Upper lobe of left lung (tissue), 4 donors: ENCODE measurements around the gene ABL1.

ENCODE experiments used
- EP300 ChIP-seq, 4 donors: sonication (generic); formaldehyde crosslinking; IDR thresholded peaks; one replicate each; pipeline ENCODE4 v1.5.1; 2017; ENCODE audit warnings: antibody characterized with exemption in 4 of 4, control low read depth in 2 of 4
- POLR2A ChIP-seq, 4 donors: fragments of 450-650 bp; IDR thresholded peaks; one replicate each; pipeline ENCODE4 v1.5.1; 2016 to 2017; ENCODE audit warnings: antibody characterized with exemption in 4 of 4, mild to moderate bottlenecking in 2 of 4
- POLR2AphosphoS5 ChIP-seq, 2 donors: sonication (generic); formaldehyde crosslinking; IDR thresholded peaks; one replicate each; pipeline ENCODE4 v1.5.1; 2017; ENCODE audit warnings: antibody characterized with exemption in 2 of 2
- TF ChIP-seq, protein P1 (sequence below), 6 experiments: fragments of 450-650 bp in 4 of 6; fragments of 200-600 bp in 2 of 6; sonication (generic) in 2 of 6; IDR thresholded peaks; one replicate each; pipeline ENCODE4 v1.5.1; 2016 to 2019; ENCODE audit warnings: antibody characterized with exemption in 6 of 6

DNA sequence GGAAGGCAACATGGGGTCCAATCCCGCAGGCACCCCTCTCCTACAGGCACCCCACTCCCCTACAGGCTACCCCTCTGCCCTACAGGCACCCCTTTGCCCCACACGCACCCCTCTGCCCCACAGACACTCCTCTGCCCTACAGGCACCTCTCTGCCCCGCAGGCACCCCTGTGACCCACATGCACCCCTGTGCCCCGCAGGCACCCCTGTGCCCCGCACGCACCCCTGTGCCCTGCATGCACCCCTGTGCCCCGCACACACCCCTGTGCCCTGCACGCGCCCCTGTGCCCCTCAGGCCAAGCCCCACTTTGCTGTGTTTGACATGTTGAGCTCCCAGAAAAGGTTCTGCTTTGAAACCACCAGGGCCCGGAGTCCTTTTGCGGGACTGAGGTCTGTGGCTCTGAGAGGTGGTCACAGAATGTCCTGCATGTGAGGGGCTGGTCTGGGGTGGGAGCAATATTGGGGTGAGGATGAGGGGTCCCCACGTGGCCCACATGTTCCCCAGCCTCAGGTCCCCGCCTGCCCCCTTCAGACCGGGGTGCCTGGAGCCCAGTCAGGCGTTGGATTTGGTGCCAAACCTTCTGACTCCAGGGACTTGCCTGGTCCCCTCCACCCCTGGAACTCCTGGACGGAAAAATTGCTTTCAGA, 62.2 kb downstream of the ABL1 start:
- TF ChIP-seq, protein P1, sequence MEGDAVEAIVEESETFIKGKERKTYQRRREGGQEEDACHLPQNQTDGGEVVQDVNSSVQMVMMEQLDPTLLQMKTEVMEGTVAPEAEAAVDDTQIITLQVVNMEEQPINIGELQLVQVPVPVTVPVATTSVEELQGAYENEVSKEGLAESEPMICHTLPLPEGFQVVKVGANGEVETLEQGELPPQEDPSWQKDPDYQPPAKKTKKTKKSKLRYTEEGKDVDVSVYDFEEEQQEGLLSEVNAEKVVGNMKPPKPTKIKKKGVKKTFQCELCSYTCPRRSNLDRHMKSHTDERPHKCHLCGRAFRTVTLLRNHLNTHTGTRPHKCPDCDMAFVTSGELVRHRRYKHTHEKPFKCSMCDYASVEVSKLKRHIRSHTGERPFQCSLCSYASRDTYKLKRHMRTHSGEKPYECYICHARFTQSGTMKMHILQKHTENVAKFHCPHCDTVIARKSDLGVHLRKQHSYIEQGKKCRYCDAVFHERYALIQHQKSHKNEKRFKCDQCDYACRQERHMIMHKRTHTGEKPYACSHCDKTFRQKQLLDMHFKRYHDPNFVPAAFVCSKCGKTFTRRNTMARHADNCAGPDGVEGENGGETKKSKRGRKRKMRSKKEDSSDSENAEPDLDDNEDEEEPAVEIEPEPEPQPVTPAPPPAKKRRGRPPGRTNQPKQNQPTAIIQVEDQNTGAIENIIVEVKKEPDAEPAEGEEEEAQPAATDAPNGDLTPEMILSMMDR (IDR thresholded peaks at IDR 0.05) = no peak
- no peak for TF ChIP-seq POLR2AphosphoS5 (IDR thresholded peaks at IDR 0.05)
- no peak for TF ChIP-seq POLR2A (IDR thresholded peaks at IDR 0.05)
- TF ChIP-seq EP300 (IDR thresholded peaks at IDR 0.05) = no peak
